Neural crest cell (in vitro differentiated cells): ENCODE data around the gene RAD18. TPM values are rescaled to one million over a fixed set of nuclear protein-coding genes. Genes with fewer than 3 reads are reported as not detected.
A peak's percentile ranks its signal among the peaks of the same experiment; 100 is the strongest.

Source experiments
- DNase-seq: peaks from one replicate; pipeline ENCODE4 v3.0.0; 2021; ENCODE audit warnings: low read depth, mixed read lengths, low spot score
- H3K27ac Mint-ChIP-seq: one replicate; pipeline ENCODE4 v1.8.0; 2021; ENCODE audit warnings: mild to moderate bottlenecking, mixed read lengths; ENCODE audit not compliant: unreplicated experiment
- H3K27me3 Mint-ChIP-seq: 2 replicates; pipeline ENCODE4 v1.8.0; 2021; ENCODE audit warnings: low read depth, mild to moderate bottlenecking, mixed read lengths
- H3K36me3 Mint-ChIP-seq: 2 replicates; pipeline ENCODE4 v1.8.0; 2021; ENCODE audit warnings: low read depth, mild to moderate bottlenecking, mixed read lengths
- H3K4me1 Mint-ChIP-seq: 2 replicates; pipeline ENCODE4 v1.8.0; 2021; ENCODE audit warnings: mixed read lengths
- H3K4me3 Mint-ChIP-seq: one replicate; pipeline ENCODE4 v1.8.0; 2021; ENCODE audit warnings: mild to moderate bottlenecking, mixed read lengths
- H3K9me3 Mint-ChIP-seq: 2 replicates; pipeline ENCODE4 v1.8.0; 2021; ENCODE audit warnings: mixed read lengths
- total RNA-seq: library from RNA; stranded (reverse); gene quantifications from 2 replicates; pipeline ENCODE4 v1.2.1, GENCODE V29; 2021
- TF ChIP-seq, protein P1 (sequence below): fragments of 200-600 bp; sonication (generic); conservative IDR thresholded peaks from 2 replicates; pipeline ENCODE4 v1.5.0; 2021; ENCODE audit warnings: antibody characterized with exemption, mild to moderate bottlenecking

The RAD18 gene
- total RNA-seq, 1 donor from 2014 or later: 36.3 TPM

GRCh38 chr3:8985411-8985831, 22.1 kb upstream of the RAD18 start:
- TF ChIP-seq, protein P1, sequence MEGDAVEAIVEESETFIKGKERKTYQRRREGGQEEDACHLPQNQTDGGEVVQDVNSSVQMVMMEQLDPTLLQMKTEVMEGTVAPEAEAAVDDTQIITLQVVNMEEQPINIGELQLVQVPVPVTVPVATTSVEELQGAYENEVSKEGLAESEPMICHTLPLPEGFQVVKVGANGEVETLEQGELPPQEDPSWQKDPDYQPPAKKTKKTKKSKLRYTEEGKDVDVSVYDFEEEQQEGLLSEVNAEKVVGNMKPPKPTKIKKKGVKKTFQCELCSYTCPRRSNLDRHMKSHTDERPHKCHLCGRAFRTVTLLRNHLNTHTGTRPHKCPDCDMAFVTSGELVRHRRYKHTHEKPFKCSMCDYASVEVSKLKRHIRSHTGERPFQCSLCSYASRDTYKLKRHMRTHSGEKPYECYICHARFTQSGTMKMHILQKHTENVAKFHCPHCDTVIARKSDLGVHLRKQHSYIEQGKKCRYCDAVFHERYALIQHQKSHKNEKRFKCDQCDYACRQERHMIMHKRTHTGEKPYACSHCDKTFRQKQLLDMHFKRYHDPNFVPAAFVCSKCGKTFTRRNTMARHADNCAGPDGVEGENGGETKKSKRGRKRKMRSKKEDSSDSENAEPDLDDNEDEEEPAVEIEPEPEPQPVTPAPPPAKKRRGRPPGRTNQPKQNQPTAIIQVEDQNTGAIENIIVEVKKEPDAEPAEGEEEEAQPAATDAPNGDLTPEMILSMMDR: no peak
- Mint-ChIP-seq H3K27me3 (no peaks in the 10 kb centered on the region), H3K9me3 (no peaks in the 10 kb centered on the region), H3K36me3 (peaks cover 5% of the 10 kb centered on the region), H3K27ac (no peak overlapping the region), H3K4me3 (no peak overlapping the region), H3K4me1 (peaks cover 50% of the 10 kb centered on the region)
- DNase-seq: no peak

DNA sequence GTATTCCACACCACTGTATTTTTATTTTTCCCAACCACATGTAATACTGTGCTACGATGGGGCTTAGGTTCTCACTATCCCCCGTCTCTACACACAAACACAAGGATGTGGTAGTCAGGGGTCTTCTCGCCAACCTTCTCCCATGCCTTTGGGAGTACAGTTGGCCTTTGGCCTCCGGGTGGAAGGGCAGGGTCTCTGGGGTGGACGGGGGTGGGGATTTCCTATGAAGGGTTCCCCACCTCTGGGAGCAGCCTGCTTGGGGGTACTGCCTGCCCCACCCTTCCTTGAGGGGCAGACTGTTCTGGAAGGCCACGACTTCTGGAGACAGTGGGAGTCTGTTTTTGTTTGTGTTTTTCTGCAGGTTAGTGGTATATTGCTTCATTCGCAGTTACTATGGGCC, 21.3 kb upstream of the RAD18 start:
- no peak for DNase-seq
- H3K36me3 Mint-ChIP-seq: peaks cover 5% of the 10 kb centered on the region
- TF ChIP-seq, protein P1: no peak
- peaks cover 4% of the 10 kb centered on the region for H3K9me3 Mint-ChIP-seq
- H3K27me3 Mint-ChIP-seq: no peaks in the 10 kb centered on the region
- no peak overlapping the region for H3K27ac Mint-ChIP-seq
- no peak overlapping the region for H3K4me3 Mint-ChIP-seq
- H3K4me1 Mint-ChIP-seq: peaks cover 53% of the 10 kb centered on the region

DNA sequence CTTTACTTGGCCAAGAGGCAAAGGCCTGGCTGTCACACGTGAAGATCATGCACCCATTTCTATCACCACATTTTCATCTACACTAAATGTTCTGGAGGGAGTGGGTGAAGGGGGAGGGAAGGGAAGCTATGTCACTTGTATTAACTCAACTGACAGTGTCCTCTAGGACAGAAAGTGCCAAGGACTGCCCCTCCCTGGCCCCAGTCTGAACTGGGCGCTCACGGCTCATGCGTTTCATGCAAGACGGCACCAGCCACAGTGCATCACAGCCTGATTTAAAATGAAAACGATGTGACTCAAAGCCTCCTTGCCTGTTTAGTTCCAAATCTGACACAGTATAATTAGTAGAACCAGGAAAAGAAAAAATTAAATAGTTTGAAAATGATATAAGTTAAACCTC, 20.8 kb upstream of the RAD18 start:
- no peak for DNase-seq
- H3K4me3 Mint-ChIP-seq: no peak overlapping the region
- H3K27me3 Mint-ChIP-seq: peaks cover 2% of the 10 kb centered on the region
- peaks cover 6% of the 10 kb centered on the region for H3K9me3 Mint-ChIP-seq
- H3K27ac Mint-ChIP-seq: no peak overlapping the region
- H3K36me3 Mint-ChIP-seq: peaks cover 5% of the 10 kb centered on the region
- TF ChIP-seq, protein P1: no peak
- peaks cover 53% of the 10 kb centered on the region for H3K4me1 Mint-ChIP-seq

DNA sequence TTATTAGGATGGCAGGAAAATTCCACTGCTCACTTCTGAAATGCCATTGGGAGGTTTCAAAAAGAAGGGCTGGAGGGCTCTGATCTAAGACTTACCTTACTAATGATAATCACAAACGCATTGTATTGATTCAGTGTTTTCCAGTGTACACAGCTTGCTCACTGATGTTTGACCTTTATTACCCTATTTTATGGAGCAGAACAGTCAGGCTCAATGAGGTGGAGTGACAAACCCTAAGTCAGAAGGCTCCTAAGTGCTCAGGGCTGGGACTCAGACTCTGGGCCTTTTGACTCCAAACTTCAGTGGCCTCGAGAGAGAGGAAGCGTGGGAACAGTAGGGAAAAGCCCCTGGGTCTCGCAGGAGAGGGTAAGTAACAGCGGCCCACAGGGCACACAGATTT, 20.3 kb upstream of the RAD18 start:
- no peak overlapping the region for H3K27ac Mint-ChIP-seq
- peaks cover 6% of the 10 kb centered on the region for H3K9me3 Mint-ChIP-seq
- H3K27me3 Mint-ChIP-seq: peaks cover 2% of the 10 kb centered on the region
- H3K4me3 Mint-ChIP-seq: no peak overlapping the region
- H3K36me3 Mint-ChIP-seq: peaks cover 5% of the 10 kb centered on the region
- TF ChIP-seq, protein P1: no peak
- DNase-seq: no peak
- peaks cover 53% of the 10 kb centered on the region for H3K4me1 Mint-ChIP-seq

- peaks cover 2% of the 10 kb centered on the region for H3K27me3 Mint-ChIP-seq
- peaks cover 47% of the 10 kb centered on the region for H3K4me1 Mint-ChIP-seq
- H3K9me3 Mint-ChIP-seq: peaks cover 6% of the 10 kb centered on the region
- peak overlapping the region; percentile 60 for H3K27ac Mint-ChIP-seq
- H3K36me3 Mint-ChIP-seq: peaks cover 5% of the 10 kb centered on the region
- DNase-seq: no peak
- H3K4me3 Mint-ChIP-seq: no peak overlapping the region
- TF ChIP-seq, protein P1: no peak
These were observed 19.8 kb upstream of the RAD18 start for GRCh38 chr3:8983026-8983425.

DNA sequence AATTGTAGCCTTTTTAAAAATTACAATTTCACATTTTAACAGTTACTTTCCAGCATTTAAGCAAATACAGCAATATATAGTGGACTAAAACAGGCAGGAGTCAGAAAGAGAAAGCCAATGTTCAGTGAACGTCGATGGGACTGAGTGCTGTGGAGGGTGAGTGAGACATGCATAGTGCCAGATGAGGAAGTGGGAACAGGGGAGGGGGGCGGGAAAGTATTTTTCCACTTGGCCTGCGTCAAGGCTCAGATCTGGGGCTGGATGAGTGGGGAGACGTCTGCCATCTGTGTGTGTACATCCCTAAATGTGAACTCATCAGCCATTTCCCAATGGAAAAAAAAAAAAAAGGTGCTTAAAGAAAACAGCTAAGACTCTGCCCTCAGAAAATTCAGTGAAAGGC, 19.2 kb upstream of the RAD18 start:
- DNase-seq: no peak
- peak overlapping the region; percentile 52 for H3K4me3 Mint-ChIP-seq
- H3K9me3 Mint-ChIP-seq: peaks cover 6% of the 10 kb centered on the region
- peaks cover 5% of the 10 kb centered on the region for H3K36me3 Mint-ChIP-seq
- H3K27ac Mint-ChIP-seq: peak overlapping the region; percentile 10
- peaks cover 2% of the 10 kb centered on the region for H3K27me3 Mint-ChIP-seq
- TF ChIP-seq, protein P1: no peak
- H3K4me1 Mint-ChIP-seq: peaks cover 42% of the 10 kb centered on the region
